ENCODE results near the gene DLX4. TPM values are rescaled to one million over a fixed set of nuclear protein-coding genes. Genes with fewer than 3 reads are reported as not detected.

Gene DLX4
- total RNA-seq, 1 donor from 2014 or later, result not detected

DNA sequence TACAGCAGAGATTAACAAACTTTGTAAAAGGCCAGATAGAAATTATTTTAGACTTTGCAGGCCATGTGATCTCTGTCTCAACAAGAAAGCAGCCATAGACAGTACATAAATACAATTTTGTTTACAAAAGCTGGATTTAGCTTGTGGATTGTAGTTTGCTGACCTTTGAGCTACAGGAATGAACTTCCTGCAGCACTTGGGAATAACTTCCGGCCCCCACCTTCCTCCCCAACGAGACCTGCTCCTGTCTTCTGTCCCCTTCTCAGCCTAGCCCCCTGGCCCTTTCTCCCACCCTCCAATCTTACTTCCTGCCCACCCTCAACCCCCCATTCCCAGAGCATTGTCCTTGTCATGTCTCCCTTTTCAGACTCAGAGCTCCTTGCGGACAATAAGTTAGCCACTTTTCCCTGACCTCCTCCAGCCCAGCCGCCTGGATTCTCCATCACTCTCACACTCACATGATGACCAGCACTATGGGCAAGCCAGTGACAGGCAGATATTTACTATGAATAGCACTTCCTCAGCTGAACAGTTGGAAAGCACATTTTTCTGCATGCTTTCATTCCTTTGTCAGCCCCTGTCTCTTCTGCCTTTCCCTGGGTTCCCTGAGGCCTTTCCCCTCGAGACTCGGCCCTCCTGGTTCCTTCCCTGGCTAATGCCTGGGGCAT is 53.6 kb downstream of the DLX4 start:
- H3K27me3 Mint-ChIP-seq (ENCODE audit: low read depth, unreplicated experiment), result peaks cover 2% of the 10 kb centered on the region
- H3K4me3 Mint-ChIP-seq (ENCODE audit: unreplicated experiment), result no peak overlapping the region
- H3K9me3 Mint-ChIP-seq (ENCODE audit: unreplicated experiment), result no peaks in the 10 kb centered on the region
- peaks cover 5% of the 10 kb centered on the region for H3K9me3 ChIP-seq (ENCODE audit: insufficient read depth, low read depth, low read length)
- H3K27ac ChIP-seq (ENCODE audit: low read depth, low read length), result no peak overlapping the region
- DNase-seq (ENCODE audit: low read depth), result no peak
- no peak for FAIRE-seq
- no peak overlapping the region for H3K4me2 ChIP-seq (ENCODE audit: low read length)
- no peaks in the 10 kb centered on the region for H4K20me1 ChIP-seq (ENCODE audit: insufficient read depth, low read length)
- H3K36me3 Mint-ChIP-seq (ENCODE audit: low read depth, unreplicated experiment), result no peaks in the 10 kb centered on the region
- peaks cover 18% of the 10 kb centered on the region for H3K4me1 Mint-ChIP-seq (ENCODE audit: low read depth, unreplicated experiment)
- H3K36me3 ChIP-seq (ENCODE audit: insufficient read depth, low read length), result no peaks in the 10 kb centered on the region
- H3K4me3 ChIP-seq (ENCODE audit: insufficient read depth, low read depth, low read length), result no peak overlapping the region
- H3K27ac Mint-ChIP-seq (ENCODE audit: unreplicated experiment), result peak overlapping the region; percentile 91
- no peak overlapping the region for H3K9ac ChIP-seq (ENCODE audit: low read length)
- H2AFZ ChIP-seq (ENCODE audit: low read depth, low read length), result no peak overlapping the region
- H3K4me1 ChIP-seq (ENCODE audit: insufficient read depth, low read length), result peaks cover 13% of the 10 kb centered on the region
- no peaks in the 10 kb centered on the region for H3K27me3 ChIP-seq (ENCODE audit: insufficient read depth, low read length)
- H3K79me2 ChIP-seq (ENCODE audit: insufficient read depth, low read length), result no peaks in the 10 kb centered on the region
- TF ChIP-seq, protein P1, sequence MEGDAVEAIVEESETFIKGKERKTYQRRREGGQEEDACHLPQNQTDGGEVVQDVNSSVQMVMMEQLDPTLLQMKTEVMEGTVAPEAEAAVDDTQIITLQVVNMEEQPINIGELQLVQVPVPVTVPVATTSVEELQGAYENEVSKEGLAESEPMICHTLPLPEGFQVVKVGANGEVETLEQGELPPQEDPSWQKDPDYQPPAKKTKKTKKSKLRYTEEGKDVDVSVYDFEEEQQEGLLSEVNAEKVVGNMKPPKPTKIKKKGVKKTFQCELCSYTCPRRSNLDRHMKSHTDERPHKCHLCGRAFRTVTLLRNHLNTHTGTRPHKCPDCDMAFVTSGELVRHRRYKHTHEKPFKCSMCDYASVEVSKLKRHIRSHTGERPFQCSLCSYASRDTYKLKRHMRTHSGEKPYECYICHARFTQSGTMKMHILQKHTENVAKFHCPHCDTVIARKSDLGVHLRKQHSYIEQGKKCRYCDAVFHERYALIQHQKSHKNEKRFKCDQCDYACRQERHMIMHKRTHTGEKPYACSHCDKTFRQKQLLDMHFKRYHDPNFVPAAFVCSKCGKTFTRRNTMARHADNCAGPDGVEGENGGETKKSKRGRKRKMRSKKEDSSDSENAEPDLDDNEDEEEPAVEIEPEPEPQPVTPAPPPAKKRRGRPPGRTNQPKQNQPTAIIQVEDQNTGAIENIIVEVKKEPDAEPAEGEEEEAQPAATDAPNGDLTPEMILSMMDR (IDR thresholded peaks at IDR 0.05; ENCODE audit: insufficient read depth, low read depth, low read length), result no peak
- TF ChIP-seq EZH2 (IDR thresholded peaks at IDR 0.05; ENCODE audit: insufficient read depth, low read length), result no peak

DNA sequence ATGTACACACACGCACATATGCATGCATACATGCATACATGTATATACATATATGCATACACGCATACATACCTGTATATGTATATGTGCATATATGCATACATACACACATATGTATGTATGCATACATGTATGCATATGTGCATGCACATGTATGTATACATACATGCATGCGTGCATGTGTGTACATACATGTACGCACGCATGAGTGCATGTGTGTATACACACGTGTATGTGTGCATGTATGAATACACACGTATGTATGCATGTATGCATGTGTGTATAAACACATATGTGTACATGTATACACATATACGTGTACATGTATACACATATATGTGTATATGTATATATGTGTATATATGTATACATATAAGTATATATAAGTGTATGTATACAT is 54.5 kb downstream of the DLX4 start:
- no peaks in the 10 kb centered on the region for H3K27me3 ChIP-seq (ENCODE audit: insufficient read depth, low read length)
- H3K36me3 ChIP-seq (ENCODE audit: insufficient read depth, low read length), result no peaks in the 10 kb centered on the region
- no peak overlapping the region for H3K4me3 Mint-ChIP-seq (ENCODE audit: unreplicated experiment)
- H3K27me3 Mint-ChIP-seq (ENCODE audit: low read depth, unreplicated experiment), result peaks cover 2% of the 10 kb centered on the region
- FAIRE-seq, result no peak
- no peak overlapping the region for H3K27ac Mint-ChIP-seq (ENCODE audit: unreplicated experiment)
- peaks cover 22% of the 10 kb centered on the region for H3K4me1 ChIP-seq (ENCODE audit: insufficient read depth, low read length)
- no peak overlapping the region for H2AFZ ChIP-seq (ENCODE audit: low read depth, low read length)
- H3K9ac ChIP-seq (ENCODE audit: low read length), result no peak overlapping the region
- no peak for DNase-seq (ENCODE audit: low read depth)
- no peaks in the 10 kb centered on the region for H4K20me1 ChIP-seq (ENCODE audit: insufficient read depth, low read length)
- no peak overlapping the region for H3K4me2 ChIP-seq (ENCODE audit: low read length)
- peaks cover 27% of the 10 kb centered on the region for H3K4me1 Mint-ChIP-seq (ENCODE audit: low read depth, unreplicated experiment)
- no peaks in the 10 kb centered on the region for H3K36me3 Mint-ChIP-seq (ENCODE audit: low read depth, unreplicated experiment)
- H3K9me3 ChIP-seq (ENCODE audit: insufficient read depth, low read depth, low read length), result peaks cover 5% of the 10 kb centered on the region
- no peaks in the 10 kb centered on the region for H3K79me2 ChIP-seq (ENCODE audit: insufficient read depth, low read length)
- H3K9me3 Mint-ChIP-seq (ENCODE audit: unreplicated experiment), result no peaks in the 10 kb centered on the region
- TF ChIP-seq, protein P1 (IDR thresholded peaks at IDR 0.05; ENCODE audit: insufficient read depth, low read depth, low read length), result no peak
- TF ChIP-seq EZH2 (IDR thresholded peaks at IDR 0.05; ENCODE audit: insufficient read depth, low read length), result no peak
- H3K27ac ChIP-seq (ENCODE audit: low read depth, low read length), result no peak overlapping the region
- no peak overlapping the region for H3K4me3 ChIP-seq (ENCODE audit: insufficient read depth, low read depth, low read length)

Other genes starting within 250 kb of the DLX4 start
- gene FAM117A, start 205.1 kb upstream of the DLX4 start, total RNA-seq, result 5.4 and 8.0 TPM in 2 replicates
- gene KAT7, start 180.5 kb upstream of the DLX4 start, total RNA-seq, result 40.8 and 42.0 TPM in 2 replicates
- not detected in 2 replicates for gene TAC4, start 121.1 kb upstream of the DLX4 start, total RNA-seq
- gene DLX3, start 26.0 kb downstream of the DLX4 start, total RNA-seq, result 1.00 and 1.2 TPM in 2 replicates
- 319 and 373 TPM in 2 replicates for gene ITGA3, start 86.9 kb downstream of the DLX4 start, total RNA-seq
- 25.8 and 26.8 TPM in 2 replicates for gene PDK2, start 126.2 kb downstream of the DLX4 start, total RNA-seq
- 9.7 and 10.8 TPM in 2 replicates for gene SAMD14, start 161.0 kb downstream of the DLX4 start, total RNA-seq
- gene PPP1R9B, start 181.5 kb downstream of the DLX4 start, total RNA-seq, result 73.6 and 75.9 TPM in 2 replicates
- gene SGCA, start 196.8 kb downstream of the DLX4 start, total RNA-seq, result 0.32 TPM in 1 of 2 replicates, not detected in the other
- 12,796 and 18,656 TPM in 2 replicates for gene COL1A1, start 232.4 kb downstream of the DLX4 start, total RNA-seq

All from astrocyte (in vitro differentiated cells and primary cell).